Islet of Langerhans (tissue), 1 donor: ENCODE results near the gene HOXA3.

ENCODE experiments used
- FAIRE-seq: peaks from one replicate; lab custom pipeline; 2011; peaks lifted over from hg19 to GRCh38; lab: Jason Lieb, UNC

HOXA3 gene

DNA sequence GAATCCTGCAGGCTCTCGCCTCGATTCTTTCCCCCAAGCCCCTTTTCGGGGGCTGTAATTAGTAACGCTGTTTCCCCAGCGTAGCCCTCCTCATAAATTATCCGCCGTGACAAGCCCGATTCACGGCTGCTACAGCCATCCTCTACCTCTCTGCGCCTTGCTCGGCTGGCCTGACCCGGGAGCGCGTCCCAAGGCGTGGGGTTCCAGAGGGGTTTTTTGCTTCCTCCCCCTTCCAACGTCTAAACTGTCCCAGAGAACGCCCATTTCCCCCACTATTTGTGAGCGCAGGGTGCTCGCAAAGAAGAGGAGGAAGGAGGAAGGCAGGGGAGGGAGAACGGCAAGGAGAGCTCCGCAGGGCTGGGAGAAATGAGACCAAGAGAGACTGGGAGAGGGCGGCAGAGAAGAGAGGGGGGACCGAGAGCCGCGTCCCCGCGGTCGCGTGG is 9.8 kb downstream of the HOXA3 start:
- FAIRE-seq, result no peak

- FAIRE-seq, result no peak
Measured at GRCh38 chr7:27141923-27142579, 10.3 kb downstream of the HOXA3 start.

DNA sequence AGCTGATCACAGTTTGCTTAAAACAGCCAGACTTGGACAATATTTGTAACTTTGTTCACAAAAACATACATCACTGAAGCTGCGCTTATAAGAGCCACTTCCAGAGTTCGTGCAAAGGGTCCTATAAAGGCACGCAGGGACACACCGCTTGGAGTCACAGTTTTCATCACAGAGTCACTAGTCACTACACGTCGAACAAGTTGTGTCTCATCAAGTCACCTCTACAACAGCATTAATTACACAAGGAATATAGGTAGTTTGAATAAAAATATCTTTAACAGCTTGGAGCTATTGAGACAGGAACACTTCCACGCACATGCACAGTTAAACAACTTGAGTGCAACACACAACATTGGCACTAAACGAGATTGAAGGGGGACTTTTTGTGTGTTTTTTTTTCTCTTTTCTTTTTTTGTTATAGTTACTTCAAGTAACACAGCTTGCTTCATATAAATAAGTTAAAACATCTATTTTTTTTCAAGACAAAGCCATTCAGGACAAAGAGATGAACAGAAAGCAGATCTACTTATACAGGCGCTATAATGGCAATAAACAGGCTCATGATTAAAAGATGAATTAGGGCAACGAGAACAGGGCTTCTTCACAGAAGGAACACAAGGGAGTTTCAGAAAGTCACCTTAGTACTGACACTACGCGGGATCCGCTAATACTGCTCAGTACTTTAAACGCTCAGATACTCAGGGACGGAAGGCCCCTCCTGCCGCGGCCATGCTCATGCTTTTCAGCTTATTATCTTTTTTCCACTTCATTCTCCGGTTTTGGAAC is 11.1 kb downstream of the HOXA3 start:
- no peak for FAIRE-seq

DNA sequence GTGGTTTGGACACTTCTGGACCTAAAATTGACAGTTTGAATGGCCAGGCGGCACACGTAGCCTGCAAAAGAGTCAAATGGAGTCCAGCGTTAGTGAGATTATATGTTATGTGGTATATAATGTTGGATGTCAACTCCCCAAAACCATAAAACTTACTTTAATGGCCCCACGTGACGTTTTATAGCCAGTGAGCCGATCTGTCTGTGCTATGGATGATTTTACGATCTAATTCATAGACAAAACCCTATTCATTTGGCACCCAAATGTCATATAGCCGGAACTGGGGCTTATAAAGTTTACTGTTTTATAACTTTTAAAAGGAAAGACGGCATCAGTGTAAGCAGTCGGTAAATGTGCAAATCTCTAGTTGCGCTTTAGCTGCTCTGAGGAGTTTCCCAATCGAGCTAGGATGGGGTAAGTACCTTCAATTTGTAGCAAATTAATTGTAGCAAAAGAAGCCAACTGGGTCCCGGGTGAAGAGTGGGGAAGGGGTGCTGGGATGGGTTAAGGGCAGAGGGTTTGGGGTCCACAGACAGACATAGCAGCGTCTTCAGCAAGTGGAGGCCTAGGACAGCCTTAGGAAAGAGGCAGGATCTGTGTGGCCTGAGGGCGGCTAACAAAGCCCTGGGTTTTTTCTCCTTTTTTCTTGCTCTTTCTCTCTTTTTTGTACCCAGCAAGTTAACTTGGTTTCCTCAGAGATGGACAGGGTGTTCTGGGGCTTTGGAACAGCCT is 12.1 kb downstream of the HOXA3 start:
- FAIRE-seq, result no peak

DNA sequence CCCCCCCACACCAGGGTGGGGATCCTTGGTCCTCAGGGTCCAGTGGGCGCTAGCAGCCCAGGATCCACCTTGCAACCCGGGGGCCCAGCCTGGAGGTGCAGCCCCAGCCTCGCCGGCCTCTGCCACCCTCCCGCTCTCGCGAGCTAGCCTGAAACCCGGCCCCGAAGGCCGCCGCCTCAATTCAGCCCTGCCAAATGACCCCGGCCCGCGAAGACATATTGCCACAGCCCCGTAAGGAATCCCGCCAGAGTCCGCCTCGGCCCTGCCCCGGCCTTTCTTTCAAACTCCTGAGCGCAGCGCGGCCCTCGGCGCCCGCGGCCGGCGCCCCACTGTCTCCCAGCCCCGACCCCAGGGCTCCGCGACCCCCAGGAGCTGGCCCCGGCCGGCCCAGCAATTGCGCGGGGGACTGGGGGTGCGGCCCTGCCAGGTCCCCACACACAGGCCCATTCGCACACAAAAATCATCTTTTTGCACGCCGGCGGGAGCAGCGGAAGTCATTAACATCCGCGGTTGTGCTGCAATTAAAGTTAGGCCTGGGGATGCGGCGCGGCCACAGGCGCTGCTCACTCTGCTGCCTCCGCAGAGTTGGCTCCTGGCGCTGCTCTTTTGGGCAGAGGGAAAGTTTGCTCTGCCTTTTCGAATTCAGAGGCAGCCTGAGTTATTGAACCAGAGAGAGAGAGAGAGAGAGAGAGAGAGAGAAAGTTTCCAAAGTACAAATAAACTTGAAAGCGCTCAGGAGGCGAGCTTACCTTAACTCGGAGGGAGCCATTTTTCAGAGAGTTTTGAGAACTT is 12.9 kb downstream of the HOXA3 start:
- no peak for FAIRE-seq

GRCh38 chr7:27138985-27139333 is 13.4 kb downstream of the HOXA3 start:
- no peak for FAIRE-seq

DNA sequence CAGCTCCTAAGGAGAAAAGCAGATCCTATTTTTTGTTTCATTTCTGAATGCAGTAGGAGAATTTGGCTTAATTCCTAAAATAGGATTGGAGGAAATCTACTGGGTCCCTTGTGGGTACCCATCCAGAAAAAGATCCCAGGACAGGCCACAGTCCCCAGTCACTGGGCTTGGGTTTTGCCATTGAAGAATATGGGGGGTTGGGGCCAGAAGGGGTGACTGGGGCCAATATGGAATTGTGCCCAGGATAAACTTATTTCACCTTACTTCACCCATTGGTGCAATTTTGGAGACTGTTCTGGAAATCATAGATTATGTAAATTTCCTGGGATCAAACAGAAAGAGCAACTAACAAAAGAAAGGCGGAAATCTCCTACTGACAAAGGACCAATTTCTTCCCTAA is 13.9 kb downstream of the HOXA3 start:
- no peak for FAIRE-seq

DNA sequence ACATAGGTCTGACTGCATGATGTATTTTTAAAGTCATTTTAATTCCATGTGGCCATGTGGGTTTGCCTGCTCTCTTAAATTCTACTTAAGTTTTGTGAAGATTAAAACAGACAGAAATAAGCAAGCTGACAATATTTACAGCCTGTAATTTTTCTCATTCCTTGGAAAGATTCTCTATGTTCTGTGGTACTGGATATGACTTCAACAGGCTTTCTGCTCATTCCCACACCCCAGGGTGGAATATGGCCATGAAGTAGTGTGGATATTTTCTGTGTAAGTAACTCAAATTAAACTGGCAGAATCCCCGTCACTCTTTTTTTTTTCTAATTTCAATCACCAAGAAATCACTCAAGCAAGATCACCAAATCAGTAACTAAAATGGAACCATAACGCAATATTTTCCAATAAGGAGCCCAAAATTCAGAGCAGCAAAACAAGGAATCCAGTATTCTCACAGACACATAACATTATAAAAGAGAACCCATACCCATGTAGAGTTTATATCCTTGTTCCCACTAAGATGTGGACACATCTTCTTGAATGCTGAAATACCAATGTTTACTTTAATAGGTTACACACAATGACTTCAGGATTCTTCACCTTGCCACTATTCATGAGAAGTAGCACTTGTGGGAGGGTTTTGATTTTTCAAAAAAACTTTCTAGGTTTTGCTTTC is 14.6 kb downstream of the HOXA3 start:
- no peak for FAIRE-seq

GRCh38 chr7:27134392-27134791 is 18.0 kb downstream of the HOXA3 start:
- FAIRE-seq, result no peak

DNA sequence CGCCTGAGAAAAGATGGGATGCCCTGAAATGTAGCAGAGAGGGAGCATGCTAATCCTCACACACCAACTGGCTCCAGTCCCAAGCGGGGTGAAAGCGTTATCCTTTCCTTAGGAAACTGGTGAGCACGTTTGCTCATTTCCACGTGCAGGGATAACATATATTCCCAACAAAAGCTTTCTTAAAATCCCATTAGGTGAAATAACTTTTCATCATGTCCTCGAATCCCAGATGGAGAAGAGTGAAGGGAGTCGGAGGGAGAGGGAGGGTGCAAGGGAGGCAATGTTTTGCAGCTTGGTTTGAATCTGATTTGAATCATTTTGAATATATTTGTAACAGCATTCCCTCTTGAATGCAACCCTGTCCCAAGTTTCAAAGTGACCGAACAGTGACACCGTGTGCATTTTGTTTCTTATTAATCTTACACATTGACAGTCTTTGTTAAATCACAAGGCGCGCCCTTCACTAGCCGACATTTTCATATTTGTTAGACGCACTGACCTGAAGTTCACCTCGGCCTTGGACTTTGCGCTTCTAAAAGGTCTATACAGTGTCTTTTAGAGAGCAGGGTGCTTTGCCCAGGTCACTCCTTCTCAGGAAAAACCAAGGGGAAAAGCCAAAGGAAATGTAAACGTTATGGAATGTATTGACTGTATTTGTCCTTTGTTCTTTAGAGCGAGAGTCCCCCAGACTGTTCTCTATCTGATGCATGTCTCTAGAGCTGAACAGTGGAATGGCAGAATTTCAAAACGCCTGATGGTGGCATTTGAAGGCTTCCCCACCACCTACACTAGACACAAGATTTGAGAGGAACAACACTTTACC is 18.8 kb downstream of the HOXA3 start:
- FAIRE-seq, result no peak

GRCh38 chr7:27132978-27133377 is 19.4 kb downstream of the HOXA3 start:
- FAIRE-seq, result no peak

DNA sequence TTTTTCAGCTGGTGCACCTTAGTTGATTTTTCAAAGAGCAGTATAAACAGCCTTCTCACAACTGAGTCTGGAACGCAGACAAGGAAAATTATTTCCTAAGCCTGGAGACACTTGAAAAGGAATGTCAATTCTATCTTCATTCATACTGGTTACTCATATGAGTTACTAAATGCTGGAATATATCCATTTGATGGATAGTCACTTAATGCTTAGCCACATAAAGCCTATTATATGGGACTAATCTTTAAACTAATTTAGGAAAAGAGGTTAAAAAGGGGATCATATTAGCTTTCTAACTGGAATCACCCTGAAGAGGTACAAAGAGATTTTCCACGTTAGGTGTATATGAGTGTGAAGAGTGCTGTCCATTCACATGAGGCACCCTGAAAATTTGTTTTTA is 20.2 kb downstream of the HOXA3 start:
- FAIRE-seq, result no peak

DNA sequence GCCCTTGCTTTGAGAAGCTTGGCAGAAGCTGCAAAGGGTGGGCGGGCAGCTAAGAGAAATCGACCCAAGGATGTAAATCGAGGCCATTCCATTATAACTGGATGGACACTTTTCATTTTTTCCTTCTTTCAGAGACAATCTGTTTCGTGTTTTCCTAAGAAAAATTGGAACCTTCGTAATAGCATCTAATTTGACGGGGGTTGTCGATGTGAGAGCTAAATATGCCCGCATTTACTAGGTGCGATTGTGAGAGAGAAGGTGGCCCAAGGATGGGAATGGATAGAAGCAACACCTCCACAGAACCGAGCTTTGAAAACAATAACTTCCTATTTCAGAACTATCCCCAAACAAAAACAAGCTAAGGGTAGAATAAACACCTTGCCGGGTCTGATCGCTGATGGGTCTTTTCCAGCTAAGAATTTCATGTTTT is 21.0 kb downstream of the HOXA3 start:
- no peak for FAIRE-seq

GRCh38 chr7:27130540-27131389 is 21.6 kb downstream of the HOXA3 start, which contains the start of gene HOXA4:
TSS of gene HOXA4 (minus strand) at chr7:27130757. CDS start at chr7:27130733, 24 bp downstream.
- no peak for FAIRE-seq

GRCh38 chr7:27129729-27130539 is 22.4 kb downstream of the HOXA3 start:
- FAIRE-seq, result no peak

GRCh38 chr7:27128776-27129728 is 23.3 kb downstream of the HOXA3 start:
- no peak for FAIRE-seq

DNA sequence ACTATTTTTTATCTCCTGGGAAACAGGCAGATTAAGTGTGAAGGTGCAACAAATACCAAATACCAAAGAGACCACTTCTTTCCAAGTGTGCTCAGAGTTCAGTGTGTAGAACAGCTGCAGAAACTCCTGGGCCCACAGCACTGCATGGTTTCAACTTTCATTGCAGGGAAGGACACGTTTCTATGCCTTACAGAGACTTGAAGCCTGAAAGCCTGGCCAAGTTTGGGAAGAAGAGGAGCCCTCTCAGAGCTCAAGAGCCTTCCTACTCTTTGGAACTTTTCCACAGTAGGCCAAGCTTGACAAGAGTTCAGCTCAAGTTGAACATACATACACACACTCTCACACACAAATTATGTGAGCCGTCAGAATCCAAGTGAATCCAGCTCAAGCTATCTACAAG is 24.3 kb downstream of the HOXA3 start:
- FAIRE-seq, result no peak
